Measurements from ENCODE around the gene ANKAR. TPM values are rescaled to one million over a fixed set of nuclear protein-coding genes. Genes with fewer than 3 reads are reported as not detected.
"Not testable (repeated sequence)": the region's sequence is repeated elsewhere in the genome, so short reads cannot be mapped to it uniquely, and the experiment has no call there.

The ANKAR gene
- total RNA-seq, 1 donor, result 14.9 TPM

DNA sequence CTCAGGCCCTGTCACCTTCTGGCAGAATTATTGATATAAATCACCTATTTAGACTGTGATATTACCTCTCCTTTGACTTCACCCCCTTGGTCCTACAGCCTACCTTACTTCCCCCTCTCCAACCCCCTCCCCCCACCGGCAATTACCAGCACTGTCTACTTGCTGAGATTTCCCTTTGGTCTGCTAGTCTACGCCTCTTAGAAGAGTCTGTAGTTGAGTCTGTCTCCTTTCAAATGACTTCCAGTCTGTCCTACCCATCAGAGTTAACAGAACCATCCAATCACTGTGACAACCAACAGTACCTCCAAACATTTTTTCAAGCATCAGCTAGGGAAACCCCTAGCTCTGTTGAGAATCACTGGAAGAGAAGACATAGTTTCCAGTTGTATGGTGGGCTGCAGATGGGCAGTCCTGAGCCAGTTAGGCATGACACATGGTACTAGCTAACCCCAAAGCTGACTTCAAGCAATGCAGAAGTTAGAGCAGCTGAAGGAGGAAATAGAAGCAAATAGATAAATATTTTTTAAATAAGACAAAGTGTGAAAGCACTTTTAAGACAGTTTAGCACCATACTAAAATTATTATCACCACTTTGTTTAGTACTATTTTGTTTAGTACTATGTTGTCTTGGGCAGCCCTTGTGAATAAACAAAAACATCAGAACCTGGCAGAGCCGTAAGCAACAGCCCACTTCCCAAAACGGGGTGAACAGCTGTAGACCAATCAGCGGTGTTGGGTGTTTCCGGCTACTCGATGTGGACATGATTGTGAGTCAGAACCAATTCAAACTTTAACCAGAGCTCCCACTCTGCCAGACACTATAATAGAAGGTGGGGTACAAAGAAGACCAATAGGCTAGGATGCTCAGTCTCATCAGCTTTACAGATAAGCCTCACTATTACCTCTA is 15.9 kb upstream of the ANKAR start:
- no peak overlapping the region for H3K4me3 ChIP-seq (ENCODE audit: low read depth, low read length)
- TF ChIP-seq, protein P1, sequence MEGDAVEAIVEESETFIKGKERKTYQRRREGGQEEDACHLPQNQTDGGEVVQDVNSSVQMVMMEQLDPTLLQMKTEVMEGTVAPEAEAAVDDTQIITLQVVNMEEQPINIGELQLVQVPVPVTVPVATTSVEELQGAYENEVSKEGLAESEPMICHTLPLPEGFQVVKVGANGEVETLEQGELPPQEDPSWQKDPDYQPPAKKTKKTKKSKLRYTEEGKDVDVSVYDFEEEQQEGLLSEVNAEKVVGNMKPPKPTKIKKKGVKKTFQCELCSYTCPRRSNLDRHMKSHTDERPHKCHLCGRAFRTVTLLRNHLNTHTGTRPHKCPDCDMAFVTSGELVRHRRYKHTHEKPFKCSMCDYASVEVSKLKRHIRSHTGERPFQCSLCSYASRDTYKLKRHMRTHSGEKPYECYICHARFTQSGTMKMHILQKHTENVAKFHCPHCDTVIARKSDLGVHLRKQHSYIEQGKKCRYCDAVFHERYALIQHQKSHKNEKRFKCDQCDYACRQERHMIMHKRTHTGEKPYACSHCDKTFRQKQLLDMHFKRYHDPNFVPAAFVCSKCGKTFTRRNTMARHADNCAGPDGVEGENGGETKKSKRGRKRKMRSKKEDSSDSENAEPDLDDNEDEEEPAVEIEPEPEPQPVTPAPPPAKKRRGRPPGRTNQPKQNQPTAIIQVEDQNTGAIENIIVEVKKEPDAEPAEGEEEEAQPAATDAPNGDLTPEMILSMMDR (IDR thresholded peaks at IDR 0.05; ENCODE audit: insufficient read depth, low read length), result no peak
- DNase-seq (ENCODE audit: low read depth), result no peak

DNA sequence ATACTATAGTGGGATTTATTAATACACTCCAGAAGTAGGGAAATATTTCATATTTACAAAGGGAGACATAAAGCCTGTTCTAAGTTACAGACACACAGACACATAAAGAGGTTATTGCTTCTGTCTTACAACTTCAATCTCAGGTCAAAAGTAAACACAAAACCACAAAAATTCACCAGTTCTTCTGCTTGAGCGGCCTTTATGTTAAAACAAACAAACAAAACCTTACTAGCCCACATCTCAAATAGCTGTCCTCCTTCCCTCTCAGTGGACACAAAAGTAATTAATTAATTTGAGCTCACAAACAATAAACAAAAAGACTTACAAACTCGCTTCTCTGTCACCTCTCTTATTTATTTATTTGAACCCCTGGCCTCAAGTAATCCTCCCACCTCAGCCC is 14.7 kb upstream of the ANKAR start:
- H3K4me3 ChIP-seq (ENCODE audit: low read depth, low read length), result no peak overlapping the region
- no peak for DNase-seq (ENCODE audit: low read depth)
- TF ChIP-seq, protein P1 (IDR thresholded peaks at IDR 0.05; ENCODE audit: insufficient read depth, low read length), result no peak

DNA sequence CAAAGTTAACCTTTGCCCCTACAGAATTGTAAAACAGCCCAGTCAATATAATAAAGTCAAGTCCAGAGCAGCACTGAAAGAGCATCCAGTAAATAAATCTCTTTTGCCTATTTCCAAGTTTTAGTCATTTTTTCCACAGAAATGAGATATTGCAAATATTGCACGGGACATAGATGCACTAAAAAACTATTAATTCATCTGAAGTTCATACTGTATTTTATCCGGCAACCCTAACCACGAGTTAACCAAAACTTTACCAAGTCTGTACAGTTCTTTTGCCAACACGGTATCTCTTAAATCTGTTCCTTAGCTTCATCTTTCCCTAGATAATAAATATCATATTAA is 13.7 kb upstream of the ANKAR start:
- TF ChIP-seq, protein P1 (IDR thresholded peaks at IDR 0.05; ENCODE audit: insufficient read depth, low read length), result no peak
- no peak overlapping the region for H3K4me3 ChIP-seq (ENCODE audit: low read depth, low read length)
- DNase-seq (ENCODE audit: low read depth), result no peak

DNA sequence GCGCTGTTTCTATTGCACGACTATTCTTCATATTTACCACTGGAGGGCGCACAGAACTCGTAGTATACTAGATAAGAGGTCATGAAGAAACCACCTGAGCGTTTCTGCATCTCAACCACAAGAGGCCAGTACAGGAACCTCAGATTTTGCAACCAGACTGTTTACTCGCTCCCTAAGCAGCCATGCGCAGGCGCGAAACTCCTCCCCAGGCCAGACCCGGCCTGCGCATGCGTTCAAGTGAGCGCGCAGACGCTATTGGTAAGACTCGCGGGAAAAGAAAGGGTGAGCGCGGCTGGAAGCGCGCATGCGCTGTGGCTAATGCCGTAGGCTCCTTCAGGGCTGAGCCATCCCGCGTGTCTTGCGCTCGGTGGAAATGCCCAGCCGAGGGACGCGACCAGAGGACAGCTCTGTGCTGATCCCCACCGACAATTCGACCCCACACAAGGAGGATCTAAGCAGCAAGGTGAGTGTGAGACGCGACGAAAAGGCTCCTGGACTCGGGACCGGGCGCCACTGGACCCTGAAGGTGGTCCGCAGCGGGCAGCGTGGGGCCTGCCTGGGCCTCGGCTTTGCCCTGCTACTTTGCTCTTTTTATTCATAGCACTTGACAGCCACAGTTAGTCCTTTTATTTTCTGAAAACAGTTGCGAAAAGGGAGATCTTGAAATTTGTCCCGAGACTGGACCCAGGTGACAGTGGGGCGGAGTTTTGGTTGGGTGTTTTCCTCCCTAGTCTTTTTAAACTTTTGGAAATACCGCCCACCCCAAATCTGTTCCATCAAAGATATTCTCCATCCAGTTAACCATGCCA is 13.1 kb upstream of the ANKAR start, which contains the start of gene ASNSD1:
ASNSD1 (plus strand) TSS at position 312 of the 809 bp plus-strand sequence. CDS start 4,674 bp downstream, outside the sequence.
- DNase-seq (ENCODE audit: low read depth), result peak; percentile 100

DNA sequence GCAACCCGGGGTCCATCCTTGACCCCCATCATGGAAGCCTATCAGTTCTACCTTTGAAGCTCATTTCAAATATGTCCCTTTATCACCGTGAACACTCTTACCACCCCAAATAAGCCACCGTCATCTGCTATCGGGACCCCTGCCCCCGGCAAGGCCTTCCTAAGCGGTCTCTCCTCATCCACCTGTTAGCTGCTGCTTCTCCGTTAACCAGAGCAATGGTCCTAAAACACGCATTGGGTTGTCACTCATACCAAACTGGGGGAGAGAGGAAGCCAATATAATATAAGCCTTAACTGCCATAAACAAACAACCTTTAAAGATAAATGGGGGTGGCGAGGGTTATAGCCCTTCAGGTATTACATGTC is 12.5 kb upstream of the ANKAR start:
- peak overlapping the region; percentile 100 for H3K4me3 ChIP-seq (ENCODE audit: low read depth, low read length)
- TF ChIP-seq, protein P1 (IDR thresholded peaks at IDR 0.05; ENCODE audit: insufficient read depth, low read length), result no peak
- no peak for DNase-seq (ENCODE audit: low read depth)

More for the DNA sequence above, 13.1 kb upstream of the ANKAR start, which contains the start of gene ASNSD1:
- H3K4me3 ChIP-seq (ENCODE audit: low read depth, low read length), result peak within 1 kb of the TSS; percentile 100
- TF ChIP-seq, protein P1 (IDR thresholded peaks at IDR 0.05; ENCODE audit: insufficient read depth, low read length), result peak; percentile 84

DNA sequence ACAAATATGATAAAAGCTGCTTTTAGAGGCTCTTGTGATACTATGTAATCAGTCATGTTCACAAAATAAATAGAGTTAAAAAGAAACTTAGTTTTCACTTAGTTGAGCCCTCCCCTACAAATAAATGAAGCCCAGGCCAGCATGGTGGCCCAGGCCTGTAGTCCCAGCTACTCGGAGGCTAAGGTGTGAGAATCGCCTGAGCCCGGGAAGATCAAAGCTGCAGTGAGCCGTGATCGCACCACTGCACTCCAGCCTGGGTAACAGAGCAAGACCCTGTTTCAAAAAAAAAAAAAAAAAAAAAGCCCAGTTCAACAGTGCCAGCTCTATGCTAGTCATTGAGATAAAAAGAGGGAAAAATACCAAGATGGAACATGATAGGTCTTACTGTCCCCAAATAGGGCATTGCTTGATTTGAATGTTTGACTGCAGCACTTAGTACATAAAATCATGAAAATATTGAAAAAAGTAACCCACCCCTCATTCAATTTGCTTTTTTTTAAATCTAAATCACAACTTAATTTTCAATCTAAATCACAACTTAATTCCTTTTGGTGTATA is 11.7 kb upstream of the ANKAR start:
- TF ChIP-seq, protein P1 (IDR thresholded peaks at IDR 0.05; ENCODE audit: insufficient read depth, low read length), result no peak
- peak overlapping the region; percentile 100 for H3K4me3 ChIP-seq (ENCODE audit: low read depth, low read length)
- no peak for DNase-seq (ENCODE audit: low read depth)

DNA sequence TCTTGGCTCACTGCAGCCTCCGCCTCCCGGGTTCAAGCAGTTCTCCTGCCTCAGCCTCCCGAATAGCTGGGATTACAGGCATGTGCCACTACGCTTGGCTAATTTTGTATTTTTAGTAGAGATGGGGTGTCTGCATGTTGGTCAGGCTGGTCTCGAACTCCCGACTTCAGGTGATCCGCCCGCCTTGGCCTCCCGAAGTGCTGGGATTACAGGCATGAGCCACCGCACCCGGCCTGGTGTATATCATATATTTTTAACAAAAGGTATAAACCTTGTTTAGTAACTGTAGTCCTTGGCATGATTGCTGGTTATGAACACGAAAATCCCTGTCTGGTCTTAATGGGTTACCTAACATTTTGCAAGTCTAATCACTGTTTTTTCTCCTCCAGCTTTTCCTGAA is 11.2 kb upstream of the ANKAR start:
- not testable (repeated sequence) for DNase-seq (ENCODE audit: low read depth); H3K4me3 ChIP-seq (ENCODE audit: low read depth, low read length)

Data from fibroblast of the aortic adventitia (primary cell).